ENCODE results near the gene LPCAT3.
A peak's percentile ranks its signal among the peaks of the same experiment; 100 is the strongest.

The LPCAT3 gene

GRCh38 chr12:6952863-6953441 lies 65.3 kb downstream of the LPCAT3 start:
- no peak for DNase-seq (ENCODE audit: low read depth in 2 of 2)

- no peak for DNase-seq (ENCODE audit: low read depth in 2 of 2)
Measured at GRCh38 chr12:6952121-6952862, 66.0 kb downstream of the LPCAT3 start.

- no peak for DNase-seq (ENCODE audit: low read depth in 2 of 2)
Measured at GRCh38 chr12:6951551-6952120, 66.6 kb downstream of the LPCAT3 start.

- DNase-seq (ENCODE audit: low read depth in 2 of 2) = no peak
Measured at GRCh38 chr12:6950811-6951540, 67.3 kb downstream of the LPCAT3 start, which contains the start of gene PTPN6. PTPN6 (plus strand) TSS chr12:6951356; CDS start chr12:6951513, 157 bp downstream.

- DNase-seq (ENCODE audit: low read depth in 2 of 2) = no peak
Measured at GRCh38 chr12:6950401-6950801, 67.9 kb downstream of the LPCAT3 start.

- DNase-seq (ENCODE audit: low read depth in 2 of 2) = no peak
Measured at GRCh38 chr12:6948873-6949594, 69.2 kb downstream of the LPCAT3 start.

GRCh38 chr12:6947615-6948014 lies 70.7 kb downstream of the LPCAT3 start:
- DNase-seq (ENCODE audit: low read depth in 2 of 2) = no peak

GRCh38 chr12:6946920-6947374 lies 71.3 kb downstream of the LPCAT3 start:
- DNase-seq (ENCODE audit: low read depth in 2 of 2) = no peak

GRCh38 chr12:6946033-6946919 lies 72.0 kb downstream of the LPCAT3 start:
- DNase-seq (ENCODE audit: low read depth in 2 of 2) = no peak

GRCh38 chr12:6945613-6946012 lies 72.7 kb downstream of the LPCAT3 start:
- no peak for DNase-seq (ENCODE audit: low read depth in 2 of 2)

GRCh38 chr12:6944381-6945186 lies 73.7 kb downstream of the LPCAT3 start:
- peak; percentile 66 to 77 for DNase-seq (ENCODE audit: low read depth in 2 of 2)

- peak in 1 of 2 donors; percentile 59 for DNase-seq (ENCODE audit: low read depth in 2 of 2)
Measured at GRCh38 chr12:6943722-6944380, 74.4 kb downstream of the LPCAT3 start, which contains the start of the genes C12orf57 and RNU7-1. C12orf57 (plus strand) TSS chr12:6944022; CDS start chr12:6944122, 100 bp downstream. RNU7-1 (plus strand) TSS chr12:6943816.

- DNase-seq (ENCODE audit: low read depth in 2 of 2) = peak in 1 of 2 donors; percentile 63
Measured at GRCh38 chr12:6943389-6943721, 74.9 kb downstream of the LPCAT3 start.

GRCh38 chr12:6942331-6942665 lies 76.0 kb downstream of the LPCAT3 start:
- DNase-seq (ENCODE audit: low read depth in 2 of 2) = no peak

GRCh38 chr12:6941782-6942181 lies 76.5 kb downstream of the LPCAT3 start:
- no peak for DNase-seq (ENCODE audit: low read depth in 2 of 2)

- no peak for DNase-seq (ENCODE audit: low read depth in 2 of 2)
Measured at GRCh38 chr12:6941267-6941666, 77.0 kb downstream of the LPCAT3 start.

GRCh38 chr12:6939191-6939540 lies 79.1 kb downstream of the LPCAT3 start:
- no peak for DNase-seq (ENCODE audit: low read depth in 2 of 2)

- DNase-seq (ENCODE audit: low read depth in 2 of 2) = no peak
Measured at GRCh38 chr12:6938353-6939190, 79.7 kb downstream of the LPCAT3 start.

All from stimulated activated CD8-positive, alpha-beta memory T cell treated with anti-CD3 and anti-CD28 coated beads, Interleukin-2, amount 100 ng/mL, for 1 hour (primary cell).